GM23338 (cell line): ENCODE results near the gene UPK2. TPM values are rescaled to one million over a fixed set of nuclear protein-coding genes. Genes with fewer than 3 reads are reported as not detected.
A peak's percentile ranks its signal among the peaks of the same experiment; 100 is the strongest.

Experiments used
- ATAC-seq: fragments of 200-7000 bp; cut with Tn5 transposase; 3 replicates; pipeline ENCODE4 v1.9.1; 2020
- DNase-seq: peaks from one replicate; pipeline ENCODE4 v3.0.0-alpha.2; 2015; ENCODE audit warnings: low spot score
- H2AFZ ChIP-seq: fragments of 200-600 bp; sonication (generic); 2 replicates; pipeline ENCODE4 v1.8.0; 2016; ENCODE audit warnings: antibody characterized with exemption, mild to moderate bottlenecking, moderate library complexity
- H3F3A ChIP-seq: fragments of 200-600 bp; sonication (generic); replicated peaks from 2 replicates; pipeline ENCODE4 v1.8.0; 2017; ENCODE audit warnings: antibody characterized with exemption, mixed run types, low read depth
- H3K27ac ChIP-seq: fragments of 200-600 bp; sonication (generic); 2 replicates; pipeline ENCODE4 v1.6.1; 2016; ENCODE audit warnings: low read depth
- H3K27me3 ChIP-seq: fragments of 200-600 bp; sonication (generic); 2 replicates; pipeline ENCODE4 v1.8.0; 2016; ENCODE audit warnings: mild to moderate bottlenecking, mixed run types, moderate library complexity; ENCODE audit not compliant: insufficient read depth
- H3K36me3 ChIP-seq: fragments of 200-600 bp; sonication (generic); 2 replicates; pipeline ENCODE4 v1.8.0; 2016; ENCODE audit warnings: mild to moderate bottlenecking; ENCODE audit not compliant: insufficient read depth
- H3K4me1 ChIP-seq: fragments of 200-600 bp; sonication (generic); 2 replicates; pipeline ENCODE4 v1.8.0; 2016; ENCODE audit warnings: mild to moderate bottlenecking, moderate library complexity; ENCODE audit not compliant: insufficient read depth
- H3K4me2 ChIP-seq: fragments of 200-600 bp; sonication (generic); 2 replicates; pipeline ENCODE4 v1.7.1; 2017; ENCODE audit warnings: mixed run types
- H3K4me3 ChIP-seq: fragments of 200-600 bp; sonication (generic); 2 replicates; pipeline ENCODE4 v1.6.1; 2016; ENCODE audit warnings: mixed run types
- H3K79me2 ChIP-seq: fragments of 200-600 bp; sonication (generic); replicated peaks from 2 replicates; pipeline ENCODE4 v1.8.0; 2017; ENCODE audit warnings: mild to moderate bottlenecking; ENCODE audit not compliant: insufficient read depth
- H3K9me2 ChIP-seq: fragments of 200-600 bp; sonication (generic); 2 replicates; pipeline ENCODE4 v1.8.0; 2017; ENCODE audit not compliant: insufficient read depth
- H4K20me1 ChIP-seq: fragments of 200-600 bp; sonication (generic); replicated peaks from 2 replicates; pipeline ENCODE4 v1.8.0; 2017; ENCODE audit warnings: mild to moderate bottlenecking; ENCODE audit not compliant: insufficient read depth
- H3K27ac Mint-ChIP-seq: 2 replicates; pipeline ENCODE4 v1.8.0; 2020; ENCODE audit warnings: inconsistent platforms, mild to moderate bottlenecking, moderate library complexity, mixed read lengths
- H3K27me3 Mint-ChIP-seq: 3 replicates; pipeline ENCODE4 v1.8.0; 2022; ENCODE audit warnings: low read depth, mild to moderate bottlenecking, moderate library complexity, mixed read lengths, inconsistent platforms; ENCODE audit not compliant: insufficient read depth, poor library complexity
- H3K36me3 Mint-ChIP-seq: 3 replicates; pipeline ENCODE4 v1.8.0; 2021; ENCODE audit warnings: low read depth, mild to moderate bottlenecking, inconsistent platforms, moderate library complexity, mixed read lengths
- H3K4me1 Mint-ChIP-seq: 3 replicates; pipeline ENCODE4 v1.8.0; 2020; ENCODE audit warnings: mild to moderate bottlenecking, inconsistent platforms, mixed read lengths
- H3K4me3 Mint-ChIP-seq: 3 replicates; pipeline ENCODE4 v1.8.0; 2021; ENCODE audit warnings: moderate library complexity, mild to moderate bottlenecking, inconsistent platforms, mixed read lengths
- H3K9me3 Mint-ChIP-seq: 3 replicates; pipeline ENCODE4 v1.8.0; 2020; ENCODE audit warnings: moderate library complexity, mild to moderate bottlenecking, inconsistent platforms, mixed read lengths
- ETS1 ChIP-seq: IDR thresholded peaks from 2 replicates; pipeline ENCODE4 v1.6.1; 2016; ENCODE audit warnings: antibody characterized with exemption
- EZH2 ChIP-seq: fragments of 200-600 bp; sonication (generic); IDR thresholded peaks from one replicate; pipeline ENCODE4 v1.8.0; 2017; ENCODE audit warnings: antibody characterized with exemption, mild to moderate bottlenecking, low read depth; ENCODE audit not compliant: unreplicated experiment
- EZH2phosphoT487 ChIP-seq: fragments of 200-600 bp; sonication (generic); IDR thresholded peaks from one replicate; pipeline ENCODE4 v1.8.1; 2018; ENCODE audit warnings: antibody characterized with exemption; ENCODE audit not compliant: unreplicated experiment
- JUNB ChIP-seq: IDR thresholded peaks from one replicate; pipeline ENCODE4 v1.6.1; 2016; ENCODE audit warnings: antibody characterized with exemption; ENCODE audit not compliant: unreplicated experiment
- NANOG ChIP-seq: IDR thresholded peaks from 2 replicates; pipeline ENCODE4 v1.6.1; 2016; ENCODE audit warnings: antibody characterized with exemption, borderline replicate concordance
- POLR2AphosphoS5 ChIP-seq: IDR thresholded peaks from 2 replicates; pipeline ENCODE4 v1.6.1; 2016; ENCODE audit warnings: antibody characterized with exemption, low read depth
- REST ChIP-seq: IDR thresholded peaks from one replicate; pipeline ENCODE4 v1.6.1; 2018; ENCODE audit warnings: antibody characterized with exemption; ENCODE audit not compliant: unreplicated experiment
- STAT1 ChIP-seq: IDR thresholded peaks from one replicate; pipeline ENCODE4 v1.6.1; 2016; ENCODE audit warnings: antibody characterized with exemption; ENCODE audit not compliant: unreplicated experiment
- ZNF114 ChIP-seq: fragments of 250-450 bp; sonication (Bioruptor Pico); IDR thresholded peaks from 2 replicates; pipeline ENCODE4 v1.5.0; 2020; ENCODE audit warnings: mild to moderate bottlenecking, moderate library complexity
- ZNF331 ChIP-seq: fragments of 250-450 bp; sonication (Bioruptor Pico); IDR thresholded peaks from 2 replicates; pipeline ENCODE4 v1.5.0; 2020; ENCODE audit warnings: low read depth, mild to moderate bottlenecking, moderate library complexity
- polyA plus RNA-seq: library from polyadenylated mRNA; unstranded; fragments of >200 nt; fragmentation: Nextera tagmentation; extraction: Ambion mirVana; gene quantifications from 2 replicates; pipeline ENCODE4 v1.2.1, GENCODE V29; 2016
- total RNA-seq: library from RNA; depleted of rRNA; stranded (reverse); fragments of >200 nt; shearing (Covaris generic); gene quantifications from 2 replicates; pipeline ENCODE4 v1.2.3, GENCODE V29; 2014
- TF ChIP-seq, protein P1 (sequence below): fragments of 250-450 bp; sonication (Bioruptor Pico); IDR thresholded peaks from 2 replicates; pipeline ENCODE4 v1.5.0; 2020; ENCODE audit warnings: mild to moderate bottlenecking, moderate library complexity
- TF ChIP-seq, protein P2 (sequence below), 2 experiments: fragments of 200-600 bp in 1 of 2; sonication (generic) in 1 of 2; conservative IDR thresholded peaks; 2 replicates each; pipeline versions ENCODE4 v1.5.1 to v1.6.1; 2016 to 2017; ENCODE audit warnings: antibody characterized with exemption in 2 of 2, low read depth in 2 of 2, mild to moderate bottlenecking in 2 of 2, moderate library complexity in 1 of 2

UPK2 gene
- total and polyA plus RNA-seq, 2 experiments from 2014 or later: 0.74 TPM; not detected in 1

GRCh38 chr11:118939404-118939915, 16.6 kb upstream of the UPK2 start:
- peaks cover 8% of the 10 kb centered on the region for H3K27me3 Mint-ChIP-seq
- no peak overlapping the region for H3K27ac ChIP-seq
- H3K9me3 Mint-ChIP-seq: no peaks in the 10 kb centered on the region; the same call in 2 of the 3 replicates
- no peaks in the 10 kb centered on the region for H3F3A ChIP-seq
- no peak overlapping the region for H3K27ac Mint-ChIP-seq
- H3K4me3 Mint-ChIP-seq: no peak overlapping the region; the same call in 2 of the 3 replicates
- peak overlapping the region; percentile 28; the same call in 1 of the 2 replicates for H3K4me3 ChIP-seq
- no peaks in the 10 kb centered on the region for H3K9me2 ChIP-seq
- H3K4me1 Mint-ChIP-seq: peaks cover 27% of the 10 kb centered on the region
- no peak for TF ChIP-seq ZNF114 (CRISPR knock-in tag)
- TF ChIP-seq STAT1: no peak
- TF ChIP-seq NANOG: no peak
- TF ChIP-seq EZH2phosphoT487: no peak
- TF ChIP-seq ETS1: no peak
- TF ChIP-seq JUNB: no peak
- TF ChIP-seq, protein P1, sequence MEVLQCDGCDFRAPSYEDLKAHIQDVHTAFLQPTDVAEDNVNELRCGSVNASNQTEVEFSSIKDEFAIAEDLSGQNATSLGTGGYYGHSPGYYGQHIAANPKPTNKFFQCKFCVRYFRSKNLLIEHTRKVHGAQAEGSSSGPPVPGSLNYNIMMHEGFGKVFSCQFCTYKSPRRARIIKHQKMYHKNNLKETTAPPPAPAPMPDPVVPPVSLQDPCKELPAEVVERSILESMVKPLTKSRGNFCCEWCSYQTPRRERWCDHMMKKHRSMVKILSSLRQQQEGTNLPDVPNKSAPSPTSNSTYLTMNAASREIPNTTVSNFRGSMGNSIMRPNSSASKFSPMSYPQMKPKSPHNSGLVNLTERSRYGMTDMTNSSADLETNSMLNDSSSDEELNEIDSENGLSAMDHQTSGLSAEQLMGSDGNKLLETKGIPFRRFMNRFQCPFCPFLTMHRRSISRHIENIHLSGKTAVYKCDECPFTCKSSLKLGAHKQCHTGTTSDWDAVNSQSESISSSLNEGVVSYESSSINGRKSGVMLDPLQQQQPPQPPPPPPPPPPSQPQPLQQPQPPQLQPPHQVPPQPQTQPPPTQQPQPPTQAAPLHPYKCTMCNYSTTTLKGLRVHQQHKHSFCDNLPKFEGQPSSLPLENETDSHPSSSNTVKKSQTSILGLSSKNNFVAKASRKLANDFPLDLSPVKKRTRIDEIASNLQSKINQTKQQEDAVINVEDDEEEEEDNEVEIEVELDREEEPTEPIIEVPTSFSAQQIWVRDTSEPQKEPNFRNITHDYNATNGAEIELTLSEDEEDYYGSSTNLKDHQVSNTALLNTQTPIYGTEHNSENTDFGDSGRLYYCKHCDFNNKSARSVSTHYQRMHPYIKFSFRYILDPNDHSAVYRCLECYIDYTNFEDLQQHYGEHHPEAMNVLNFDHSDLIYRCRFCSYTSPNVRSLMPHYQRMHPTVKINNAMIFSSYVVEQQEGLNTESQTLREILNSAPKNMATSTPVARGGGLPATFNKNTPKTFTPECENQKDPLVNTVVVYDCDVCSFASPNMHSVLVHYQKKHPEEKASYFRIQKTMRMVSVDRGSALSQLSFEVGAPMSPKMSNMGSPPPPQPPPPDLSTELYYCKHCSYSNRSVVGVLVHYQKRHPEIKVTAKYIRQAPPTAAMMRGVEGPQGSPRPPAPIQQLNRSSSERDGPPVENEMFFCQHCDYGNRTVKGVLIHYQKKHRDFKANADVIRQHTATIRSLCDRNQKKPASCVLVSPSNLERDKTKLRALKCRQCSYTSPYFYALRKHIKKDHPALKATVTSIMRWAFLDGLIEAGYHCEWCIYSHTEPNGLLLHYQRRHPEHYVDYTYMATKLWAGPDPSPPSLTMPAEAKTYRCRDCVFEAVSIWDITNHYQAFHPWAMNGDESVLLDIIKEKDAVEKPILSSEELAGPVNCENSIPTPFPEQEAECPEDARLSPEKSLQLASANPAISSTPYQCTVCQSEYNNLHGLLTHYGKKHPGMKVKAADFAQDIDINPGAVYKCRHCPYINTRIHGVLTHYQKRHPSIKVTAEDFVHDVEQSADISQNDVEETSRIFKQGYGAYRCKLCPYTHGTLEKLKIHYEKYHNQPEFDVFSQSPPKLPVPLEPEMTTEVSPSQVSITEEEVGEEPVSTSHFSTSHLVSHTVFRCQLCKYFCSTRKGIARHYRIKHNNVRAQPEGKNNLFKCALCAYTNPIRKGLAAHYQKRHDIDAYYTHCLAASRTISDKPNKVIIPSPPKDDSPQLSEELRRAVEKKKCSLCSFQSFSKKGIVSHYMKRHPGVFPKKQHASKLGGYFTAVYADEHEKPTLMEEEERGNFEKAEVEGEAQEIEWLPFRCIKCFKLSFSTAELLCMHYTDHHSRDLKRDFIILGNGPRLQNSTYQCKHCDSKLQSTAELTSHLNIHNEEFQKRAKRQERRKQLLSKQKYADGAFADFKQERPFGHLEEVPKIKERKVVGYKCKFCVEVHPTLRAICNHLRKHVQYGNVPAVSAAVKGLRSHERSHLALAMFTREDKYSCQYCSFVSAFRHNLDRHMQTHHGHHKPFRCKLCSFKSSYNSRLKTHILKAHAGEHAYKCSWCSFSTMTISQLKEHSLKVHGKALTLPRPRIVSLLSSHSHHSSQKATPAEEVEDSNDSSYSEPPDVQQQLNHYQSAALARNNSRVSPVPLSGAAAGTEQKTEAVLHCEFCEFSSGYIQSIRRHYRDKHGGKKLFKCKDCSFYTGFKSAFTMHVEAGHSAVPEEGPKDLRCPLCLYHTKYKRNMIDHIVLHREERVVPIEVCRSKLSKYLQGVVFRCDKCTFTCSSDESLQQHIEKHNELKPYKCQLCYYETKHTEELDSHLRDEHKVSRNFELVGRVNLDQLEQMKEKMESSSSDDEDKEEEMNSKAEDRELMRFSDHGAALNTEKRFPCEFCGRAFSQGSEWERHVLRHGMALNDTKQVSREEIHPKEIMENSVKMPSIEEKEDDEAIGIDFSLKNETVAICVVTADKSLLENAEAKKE: no peak
- no peak for TF ChIP-seq ZNF331 (CRISPR knock-in tag)
- TF ChIP-seq POLR2AphosphoS5: no peak
- no peak for TF ChIP-seq REST
- TF ChIP-seq EZH2: no peak
- TF ChIP-seq, protein P2, sequence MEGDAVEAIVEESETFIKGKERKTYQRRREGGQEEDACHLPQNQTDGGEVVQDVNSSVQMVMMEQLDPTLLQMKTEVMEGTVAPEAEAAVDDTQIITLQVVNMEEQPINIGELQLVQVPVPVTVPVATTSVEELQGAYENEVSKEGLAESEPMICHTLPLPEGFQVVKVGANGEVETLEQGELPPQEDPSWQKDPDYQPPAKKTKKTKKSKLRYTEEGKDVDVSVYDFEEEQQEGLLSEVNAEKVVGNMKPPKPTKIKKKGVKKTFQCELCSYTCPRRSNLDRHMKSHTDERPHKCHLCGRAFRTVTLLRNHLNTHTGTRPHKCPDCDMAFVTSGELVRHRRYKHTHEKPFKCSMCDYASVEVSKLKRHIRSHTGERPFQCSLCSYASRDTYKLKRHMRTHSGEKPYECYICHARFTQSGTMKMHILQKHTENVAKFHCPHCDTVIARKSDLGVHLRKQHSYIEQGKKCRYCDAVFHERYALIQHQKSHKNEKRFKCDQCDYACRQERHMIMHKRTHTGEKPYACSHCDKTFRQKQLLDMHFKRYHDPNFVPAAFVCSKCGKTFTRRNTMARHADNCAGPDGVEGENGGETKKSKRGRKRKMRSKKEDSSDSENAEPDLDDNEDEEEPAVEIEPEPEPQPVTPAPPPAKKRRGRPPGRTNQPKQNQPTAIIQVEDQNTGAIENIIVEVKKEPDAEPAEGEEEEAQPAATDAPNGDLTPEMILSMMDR (conservative IDR thresholded peaks at IDR 0.05; ENCODE audit: low read depth in 2 of 2): no peak
- no peaks in the 10 kb centered on the region for H3K79me2 ChIP-seq
- H2AFZ ChIP-seq: peak overlapping the region; percentile 94
- peak overlapping the region; percentile 72 for H3K4me2 ChIP-seq
- H4K20me1 ChIP-seq: no peaks in the 10 kb centered on the region
- ATAC-seq (no peak), DNase-seq (no peak)
- no peaks in the 10 kb centered on the region for H3K36me3 Mint-ChIP-seq
- H3K4me1 ChIP-seq: peaks cover 23% of the 10 kb centered on the region
- H3K27me3 ChIP-seq: 0 out of 2 replicates have a peak, but pooled peaks cover 4% of the 10 kb centered on the region
- H3K36me3 ChIP-seq: no peaks in the 10 kb centered on the region
